Prostate gland (tissue), 2 donors: ENCODE measurements around the gene EPAS1.

Experiments used
- CTCF ChIP-seq, 4 experiments: fragments of 200-600 bp in 2 of 4; fragments of 450-650 bp in 2 of 4; sonication (generic) in 2 of 4; IDR thresholded peaks; 1 replicate in 3 of 4; 2 replicates in 1 of 4; pipeline ENCODE4 v1.5.1; 2016 to 2019; ENCODE audit warnings: antibody characterized with exemption in 4 of 4, mild to moderate bottlenecking in 2 of 4, moderate library complexity in 2 of 4
- POLR2A ChIP-seq: fragments of 450-650 bp; IDR thresholded peaks from one replicate; pipeline ENCODE4 v1.6.1; 2016; ENCODE audit warnings: antibody characterized with exemption, mild to moderate bottlenecking
- POLR2AphosphoS5 ChIP-seq: sonication (generic); formaldehyde crosslinking; IDR thresholded peaks from one replicate; pipeline ENCODE4 v1.6.1; 2017; ENCODE audit warnings: antibody characterized with exemption

- TF ChIP-seq POLR2A (no peak), CTCF (IDR thresholded peaks at IDR 0.05) (no peak), POLR2AphosphoS5 (no peak)
Observed at GRCh38 chr2:46325182-46325928, 28.1 kb downstream of the EPAS1 start.
